ENCODE results near the gene GRIP1.
A peak's percentile ranks its signal among the peaks of the same experiment; 100 is the strongest.

GRIP1 gene

DNA sequence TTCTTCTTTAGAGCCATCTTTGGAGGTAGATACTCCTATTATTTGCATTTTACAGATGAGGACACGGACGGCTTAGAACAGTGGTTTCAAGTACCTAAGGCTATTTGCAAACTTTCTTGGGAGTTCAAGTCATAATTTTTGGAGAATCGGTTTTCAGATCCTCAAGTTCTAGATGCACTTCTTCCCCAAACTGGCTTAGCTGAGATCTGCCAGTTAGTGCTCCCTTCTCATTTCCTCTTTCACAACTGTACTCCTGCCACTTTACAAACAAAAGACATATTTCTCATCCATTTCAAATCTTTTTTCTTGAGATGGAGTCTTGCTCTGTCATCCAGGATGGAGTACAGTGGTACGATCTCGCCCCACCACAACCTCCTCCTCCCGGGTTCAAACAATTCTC is 299.3 kb downstream of the GRIP1 start:
- no peak for DNase-seq

DNA sequence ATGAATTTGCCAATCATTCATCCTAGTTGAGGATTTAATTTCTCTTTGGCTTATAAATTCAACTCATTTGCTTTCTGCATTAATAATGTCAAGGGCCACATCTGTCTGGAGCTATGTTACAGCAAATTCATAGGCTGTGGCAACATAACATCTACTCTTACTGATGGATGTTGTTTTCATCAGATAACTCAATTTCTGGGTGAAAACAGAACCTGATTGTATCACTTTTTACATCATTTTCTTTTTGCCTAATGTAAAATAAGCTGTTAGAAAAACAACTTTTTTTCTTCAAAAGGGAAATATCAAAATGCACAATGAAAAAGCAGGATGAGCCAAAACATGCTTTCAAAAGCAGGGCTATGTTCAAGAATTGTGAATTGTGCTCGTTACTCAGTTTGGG is 303.3 kb downstream of the GRIP1 start:
- DNase-seq = no peak

DNA sequence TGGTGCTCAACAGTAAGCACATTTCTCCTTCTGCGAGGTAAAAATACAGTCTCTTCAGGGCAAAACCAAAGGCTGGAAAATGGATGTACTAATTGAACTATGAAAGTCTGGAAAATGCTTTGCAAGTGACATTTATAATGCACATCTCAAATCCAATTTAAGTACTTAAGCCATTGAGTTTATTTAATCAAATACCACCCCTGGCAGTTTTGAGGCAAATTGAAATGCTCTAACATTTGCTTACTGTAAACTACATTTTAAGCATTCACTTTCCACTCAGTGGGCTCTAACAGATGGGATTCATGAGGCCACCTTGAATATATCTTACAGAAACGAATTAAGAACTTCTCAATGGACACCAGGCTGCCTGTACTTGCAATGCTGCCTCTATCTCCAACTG is 306.9 kb downstream of the GRIP1 start:
- DNase-seq = no peak

DNA sequence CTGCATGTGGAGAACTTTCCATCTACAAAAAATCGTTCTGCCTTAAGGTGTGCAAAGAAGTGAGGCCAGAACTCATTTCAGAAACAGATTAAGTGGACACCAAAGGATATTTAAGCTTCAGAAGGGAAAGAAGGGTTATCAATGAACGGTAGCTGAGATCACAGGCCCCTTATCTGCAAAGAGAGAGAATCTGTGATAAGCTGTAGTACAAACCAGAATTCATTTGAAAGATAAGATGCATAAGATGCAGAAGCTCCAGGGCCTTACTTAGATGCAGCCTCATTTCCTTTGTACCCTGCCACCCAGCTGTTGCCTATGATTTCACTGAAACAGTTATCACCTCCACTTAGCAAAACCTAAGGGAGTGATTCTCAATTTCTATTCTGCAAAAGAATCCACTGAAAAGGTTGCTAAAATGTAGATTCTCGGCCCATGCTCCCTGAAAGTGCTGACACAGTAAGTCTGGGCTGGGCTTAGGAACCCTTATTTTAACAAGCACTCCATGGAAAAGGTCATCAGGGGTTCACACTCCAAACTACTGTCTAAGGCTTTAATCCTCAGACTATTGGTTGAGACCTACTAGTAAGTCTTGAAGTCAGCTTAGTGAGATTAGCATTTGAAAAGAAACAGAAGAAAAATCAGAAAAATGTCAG is 311.7 kb downstream of the GRIP1 start:
- no peak for DNase-seq

DNA sequence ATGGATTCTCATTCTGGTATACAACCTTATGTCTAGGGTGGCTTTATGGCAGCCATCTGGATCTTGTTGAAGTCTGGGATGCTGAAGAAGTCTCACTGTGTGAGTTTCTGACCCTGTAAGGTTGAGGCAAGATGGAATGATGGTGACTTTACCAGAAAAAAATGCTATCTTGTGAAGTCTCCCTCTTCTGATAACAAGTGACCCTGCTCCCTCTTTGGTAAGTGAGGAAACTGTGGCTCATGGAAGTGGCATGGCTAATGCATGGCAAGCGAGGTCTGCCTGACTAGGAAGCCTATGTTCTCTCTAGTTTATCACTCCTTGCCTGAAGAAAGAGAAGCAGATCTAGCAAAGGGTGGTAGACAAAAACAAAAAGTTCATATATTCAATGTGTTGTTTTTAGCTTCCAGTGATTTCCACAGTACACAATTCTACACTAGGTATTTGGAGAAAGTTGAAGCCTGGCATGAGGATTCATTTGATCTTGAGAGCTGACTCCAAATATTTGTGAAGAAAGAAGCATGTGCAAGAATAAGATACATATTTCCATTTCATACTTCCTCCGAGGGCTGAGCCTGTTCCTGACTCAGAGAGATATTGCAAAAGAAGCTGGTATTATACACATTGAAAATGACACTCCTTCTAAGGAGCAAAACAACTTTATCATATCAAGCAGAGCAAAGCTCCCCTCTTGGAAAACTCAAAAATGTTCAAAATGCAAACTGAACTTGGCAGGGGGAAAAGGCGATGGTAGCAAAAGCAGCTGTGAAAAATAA is 313.0 kb downstream of the GRIP1 start:
- DNase-seq = no peak

DNA sequence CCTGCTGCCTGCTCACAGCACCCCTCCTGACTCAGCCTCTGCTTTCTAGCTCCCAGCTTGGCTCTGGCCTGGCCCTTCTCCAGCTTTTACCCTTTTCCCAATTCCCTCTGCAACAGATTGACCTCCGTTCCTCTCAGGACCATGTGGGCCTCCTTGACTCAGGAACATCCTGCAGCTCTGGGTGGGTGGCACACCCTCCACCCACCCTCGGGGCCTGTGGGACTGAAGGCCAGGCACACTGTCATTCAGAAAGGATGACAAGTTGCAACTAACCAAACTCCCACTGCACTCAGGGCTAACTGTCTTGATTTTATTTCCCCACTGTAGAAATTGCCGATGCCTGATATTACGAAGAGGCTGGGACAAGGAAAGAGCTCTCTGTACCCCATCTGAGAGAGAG is 317.2 kb downstream of the GRIP1 start:
- no peak for DNase-seq

DNA sequence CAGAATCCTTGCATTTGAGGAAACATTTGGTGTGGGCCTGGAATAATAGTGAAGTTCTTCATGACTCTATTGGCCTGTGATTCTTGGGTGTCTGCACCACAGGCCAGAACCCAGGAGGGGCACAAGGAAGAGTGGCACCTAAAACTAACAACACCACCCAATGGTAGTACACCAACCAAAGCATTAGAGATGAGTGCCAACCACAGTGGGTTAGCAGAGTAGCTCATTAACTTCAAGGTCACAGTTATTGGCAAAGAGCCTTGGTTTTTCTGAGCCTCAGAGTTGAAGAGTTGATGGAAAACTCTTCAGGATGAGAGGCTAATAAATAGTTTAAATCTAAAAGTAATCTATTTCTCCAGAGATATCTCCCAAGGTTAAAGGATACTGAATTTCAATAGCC is 319.6 kb downstream of the GRIP1 start:
- no peak for DNase-seq

DNA sequence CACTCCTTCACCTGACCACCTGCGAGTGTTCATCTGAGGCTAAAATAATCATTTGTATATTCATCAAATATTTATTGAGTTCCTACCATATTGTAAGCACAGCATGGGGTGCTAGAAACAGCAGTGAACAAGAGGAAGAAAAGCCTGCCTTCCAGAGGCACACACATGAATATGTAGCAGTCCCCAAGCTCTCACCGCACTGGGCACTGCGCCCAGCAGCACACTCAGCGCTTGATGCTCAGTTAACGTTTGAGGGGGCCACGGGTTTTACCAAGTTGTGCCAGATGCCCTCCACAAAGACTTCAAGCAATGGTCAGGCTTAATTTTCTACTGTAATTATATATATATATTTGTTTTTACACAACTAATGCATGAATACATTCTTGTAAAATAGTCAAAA is 324.6 kb downstream of the GRIP1 start:
- no peak for DNase-seq

DNA sequence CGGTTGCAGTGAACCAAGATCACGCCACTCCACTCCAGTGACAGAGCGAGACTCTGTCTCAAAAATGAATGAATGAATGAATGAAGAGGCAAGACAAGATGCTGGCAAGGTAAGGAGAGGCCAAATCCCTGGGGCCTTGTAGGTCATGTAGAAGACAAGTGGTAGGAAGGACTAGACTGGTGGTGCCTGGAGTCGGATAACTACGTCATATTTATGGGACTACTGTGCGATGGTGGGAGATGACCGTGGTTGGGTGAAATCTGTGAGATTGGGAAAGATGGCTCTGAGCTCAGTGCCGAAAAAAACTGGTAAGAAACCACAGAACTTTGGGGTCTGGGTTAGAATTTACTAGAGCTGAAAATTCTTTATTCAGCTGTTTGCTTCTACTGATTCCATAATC is 326.0 kb downstream of the GRIP1 start:
- DNase-seq = no peak

DNA sequence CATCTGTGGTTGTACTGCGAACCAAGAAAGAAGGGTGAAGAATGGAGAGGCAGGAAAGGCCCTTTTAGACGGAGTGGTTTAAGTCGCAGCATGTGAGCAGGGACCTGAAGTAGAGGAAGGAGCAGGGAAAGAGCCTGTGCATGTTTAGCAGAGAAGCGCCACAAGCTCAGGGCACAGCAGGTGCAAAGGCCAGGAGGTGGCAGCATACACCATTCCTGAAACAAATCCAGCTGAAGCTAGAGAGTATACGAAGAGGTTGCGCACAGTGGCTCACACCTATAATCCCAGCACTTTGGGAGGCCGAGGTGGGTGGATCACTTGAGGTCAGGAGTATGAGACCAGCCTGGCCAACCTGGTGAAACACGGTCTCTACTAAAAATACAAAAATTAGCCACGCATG is 326.7 kb downstream of the GRIP1 start:
- peak in 1 of 2 donors; percentile 11 for DNase-seq

DNA sequence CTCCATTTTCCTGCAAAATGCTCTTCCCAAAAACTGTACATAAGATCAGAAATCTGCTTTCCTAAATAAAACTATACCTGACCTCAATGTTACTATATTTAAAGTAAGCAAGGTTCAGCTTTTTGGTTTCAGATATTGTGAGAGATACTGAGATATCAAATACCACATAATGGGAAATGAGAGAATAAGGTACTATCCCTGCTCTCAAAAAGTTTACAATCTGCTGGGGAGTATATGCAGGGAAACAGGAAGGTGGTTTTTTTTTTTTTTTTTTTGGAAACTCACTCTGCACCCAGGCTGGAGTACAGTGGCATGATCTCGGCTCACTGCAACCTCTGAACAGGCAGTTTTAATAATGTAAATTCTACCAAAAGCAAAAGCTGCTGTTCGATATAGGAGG is 327.6 kb downstream of the GRIP1 start:
- DNase-seq = no peak

DNA sequence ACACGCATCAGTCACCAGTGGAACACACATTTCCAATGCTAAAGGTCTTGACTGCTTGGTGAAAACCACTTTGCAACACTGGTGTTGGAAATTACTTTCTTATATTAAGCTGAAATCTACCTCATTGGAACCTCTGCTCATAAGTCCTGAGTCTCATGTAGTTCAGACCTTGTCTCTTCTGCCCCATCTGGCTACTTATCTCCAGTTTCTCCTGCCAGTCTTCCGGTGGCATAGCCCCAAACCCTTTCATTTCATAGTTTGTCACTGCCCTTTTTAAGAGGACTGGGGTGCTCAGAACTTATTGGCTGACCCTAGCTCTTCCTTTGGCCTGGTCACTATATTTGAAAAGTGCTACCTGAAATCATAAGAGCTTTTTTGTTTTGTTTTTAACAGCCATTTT is 332.9 kb downstream of the GRIP1 start:
- DNase-seq = no peak

DNA sequence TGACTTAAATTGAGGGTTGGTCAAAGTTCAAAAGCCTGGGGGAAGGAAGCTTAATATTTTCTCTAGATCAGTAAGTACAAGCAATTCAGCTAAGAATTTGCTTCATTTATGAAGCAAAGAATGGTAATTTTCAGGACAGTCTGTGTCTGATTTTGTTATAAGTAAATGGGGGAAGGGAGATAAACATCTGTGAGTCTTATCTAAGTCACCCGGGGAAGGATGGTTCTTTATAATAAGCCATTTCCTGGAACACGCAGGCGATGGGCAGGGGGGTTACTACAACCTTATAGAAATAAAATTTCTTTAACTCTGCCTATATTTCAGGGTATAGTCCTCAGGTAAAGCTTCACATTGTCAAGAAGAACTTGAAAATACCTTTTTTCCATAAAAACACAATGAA is 333.7 kb downstream of the GRIP1 start:
- peak in 1 of 2 donors; percentile 7 for DNase-seq

DNA sequence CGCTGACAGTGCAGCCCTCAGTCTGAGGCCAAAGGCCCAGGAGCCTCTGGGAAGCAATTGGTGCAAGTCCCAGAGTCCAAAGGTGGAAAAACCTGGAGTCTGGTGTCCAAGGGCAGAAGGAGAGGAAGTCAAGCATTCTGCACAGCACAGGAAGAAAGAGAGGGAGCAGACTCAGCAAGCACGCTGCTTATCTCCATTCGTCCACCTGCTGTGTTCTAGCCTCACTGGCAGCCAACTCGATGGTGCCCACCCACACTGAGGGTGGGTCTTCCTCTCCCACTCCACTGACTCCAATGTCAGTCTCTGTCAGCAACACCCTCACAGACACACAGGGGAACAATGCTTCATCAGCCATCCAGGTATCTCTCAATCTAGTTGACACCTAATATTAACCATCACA is 337.8 kb downstream of the GRIP1 start:
- no peak for DNase-seq

DNA sequence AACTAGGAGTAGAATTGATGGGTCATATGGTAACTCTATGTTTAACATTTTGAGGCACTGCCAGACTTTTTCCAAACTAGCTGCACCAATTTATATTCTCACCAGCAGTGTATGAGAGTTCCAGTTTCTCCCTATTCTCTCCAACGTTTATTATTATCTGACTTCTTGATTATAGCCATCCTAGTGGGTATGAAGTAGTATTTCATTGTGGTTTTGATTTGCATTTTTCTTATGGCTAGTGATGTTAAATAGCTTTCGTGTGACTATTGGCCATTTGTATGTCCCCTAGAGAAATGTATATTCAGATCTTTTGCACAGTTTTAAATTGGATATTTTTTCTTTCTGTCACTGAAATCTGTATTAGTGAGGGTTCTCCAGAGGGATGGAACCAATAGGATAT is 338.7 kb downstream of the GRIP1 start:
- DNase-seq = no peak

DNA sequence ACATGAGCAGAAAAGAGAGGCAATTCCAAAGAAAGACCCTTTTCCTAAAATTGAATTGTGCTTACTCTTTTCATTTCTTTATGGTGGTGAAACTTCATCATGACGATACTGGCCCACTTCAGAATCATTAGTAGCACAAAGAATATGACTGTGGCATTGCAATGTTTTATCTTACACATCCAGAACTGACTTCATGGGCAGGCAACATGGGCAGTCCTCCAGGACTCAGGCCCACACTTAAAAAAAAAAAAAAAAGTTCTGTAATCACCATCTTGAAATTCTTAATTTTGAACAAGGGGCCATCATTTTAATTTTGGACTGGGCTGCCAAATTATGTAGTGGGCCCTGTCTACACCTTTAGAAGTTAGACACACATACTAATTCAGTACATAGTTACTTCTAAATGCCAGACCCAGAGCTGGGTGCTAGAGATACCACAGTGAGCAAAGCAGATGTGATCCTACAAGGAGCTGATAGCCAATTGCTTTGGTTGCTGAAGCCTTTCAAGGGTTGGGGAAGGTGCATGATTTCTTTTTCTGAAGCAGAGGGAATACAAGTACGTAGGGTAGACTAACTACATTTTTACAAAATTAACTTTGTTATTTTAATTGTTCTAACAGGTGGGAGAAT is 341.4 kb downstream of the GRIP1 start:
- no peak for DNase-seq

DNA sequence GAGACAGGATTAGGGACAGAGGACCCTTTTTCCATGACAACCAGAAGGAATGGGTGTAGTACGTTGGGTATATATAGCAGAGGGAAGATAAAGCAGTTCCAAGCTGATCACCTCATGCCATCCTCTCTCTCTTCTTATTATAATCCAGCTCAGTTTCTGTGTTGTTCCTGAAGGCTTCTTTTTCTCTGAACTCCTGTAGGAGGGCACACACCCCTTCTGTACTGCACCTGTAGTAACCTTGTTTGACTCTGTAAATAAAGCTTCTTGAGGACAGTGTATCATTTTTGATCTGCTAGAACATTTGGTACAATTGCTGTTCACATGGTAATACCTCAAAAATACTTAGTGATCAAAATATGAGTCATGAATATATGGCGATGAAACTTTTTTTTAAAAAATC is 343.1 kb downstream of the GRIP1 start:
- no peak for DNase-seq

DNA sequence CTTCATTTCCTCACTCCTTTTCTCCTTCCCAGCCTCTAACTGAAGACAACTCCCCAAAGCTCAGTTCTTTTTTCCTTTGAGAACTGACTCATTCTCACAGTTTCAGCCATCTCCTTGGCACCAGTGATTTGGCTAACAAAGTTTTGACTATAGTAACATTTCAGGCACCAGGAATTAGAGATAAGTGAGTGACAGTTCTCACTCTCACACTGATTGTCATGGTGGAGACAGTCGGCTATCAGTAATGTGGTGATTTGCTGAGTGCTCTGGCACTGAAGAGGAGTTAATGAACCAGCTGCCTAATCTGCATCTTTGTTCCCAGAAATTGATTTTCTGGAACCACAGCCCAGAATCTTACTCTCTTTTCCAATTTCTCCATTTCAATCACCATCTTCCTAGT is 347.1 kb downstream of the GRIP1 start:
- DNase-seq = no peak

DNA sequence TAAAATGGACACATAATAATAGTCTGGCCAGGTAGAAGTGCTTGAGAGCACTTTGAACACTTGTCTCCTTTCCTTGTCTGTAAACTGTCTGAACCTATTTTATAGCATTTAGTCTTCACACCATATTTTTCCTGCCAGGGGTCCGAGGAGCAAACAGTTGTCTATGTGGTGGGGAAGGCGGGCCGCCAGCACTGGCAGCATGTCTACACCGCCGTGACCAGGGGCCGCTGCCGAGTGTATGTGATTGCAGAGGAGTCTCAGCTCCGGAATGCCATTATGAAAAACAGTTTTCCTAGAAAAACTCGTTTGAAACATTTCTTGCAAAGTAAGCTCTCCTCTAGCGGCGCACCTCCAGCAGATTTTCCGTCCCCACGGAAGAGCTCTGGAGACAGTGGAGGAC is 347.9 kb downstream of the GRIP1 start:
- no peak for DNase-seq

DNA sequence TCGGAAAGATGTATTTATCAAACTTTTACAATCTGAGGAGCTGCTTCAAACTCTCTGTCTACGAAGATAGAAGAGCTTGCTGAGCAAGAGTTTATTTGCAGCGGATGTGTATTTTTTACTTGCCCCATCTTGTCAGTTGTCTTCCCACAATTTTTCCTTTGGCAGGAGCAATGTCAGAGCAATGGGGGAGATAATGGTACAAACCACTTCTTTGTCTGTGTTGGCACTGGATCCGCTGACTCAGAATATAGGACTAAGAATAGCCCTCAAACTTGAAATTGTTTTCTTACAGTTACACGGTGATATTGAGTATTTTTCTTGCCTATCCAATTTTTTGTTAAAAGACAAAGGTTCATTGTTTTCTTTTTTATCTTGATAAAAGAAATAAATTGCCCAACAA is 348.9 kb downstream of the GRIP1 start:
- DNase-seq = no peak

DNA sequence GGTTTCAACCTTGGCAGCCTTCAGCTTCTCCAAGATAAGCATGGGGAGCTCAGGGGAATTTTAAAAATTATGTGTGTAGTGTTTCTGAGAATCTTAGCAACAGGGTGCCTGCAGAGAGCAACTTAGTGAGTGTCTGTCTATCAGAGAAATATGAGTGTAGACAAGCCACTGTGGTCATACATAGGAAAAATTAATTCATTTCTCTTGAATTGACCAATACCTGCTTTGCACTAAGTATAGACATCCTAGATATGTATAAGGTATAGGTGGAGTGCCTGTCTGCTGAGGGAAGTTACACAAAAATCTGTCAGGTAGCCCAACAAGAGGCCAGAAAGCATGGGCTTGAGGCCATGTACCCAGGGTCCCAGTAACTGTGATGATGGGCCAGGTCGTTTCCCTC is 355.9 kb downstream of the GRIP1 start:
- no peak for DNase-seq

DNA sequence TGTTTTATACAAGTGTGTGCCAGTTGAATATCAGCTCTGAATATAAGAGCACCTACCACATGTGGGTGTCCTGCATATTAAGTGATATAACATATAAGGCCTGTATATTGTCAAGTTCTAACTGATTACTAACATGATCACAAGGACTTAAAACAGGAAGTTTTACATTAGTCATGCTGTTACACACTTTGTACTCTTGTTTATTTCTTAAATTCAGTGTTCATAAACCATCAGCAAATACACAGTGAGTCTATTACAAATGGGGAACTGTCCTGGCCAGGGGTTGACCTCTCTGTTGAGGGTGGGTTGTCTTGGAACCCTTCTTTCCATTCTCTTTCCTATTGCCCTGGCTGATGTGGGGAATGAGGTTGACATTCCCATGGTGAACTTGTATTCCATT is 357.4 kb downstream of the GRIP1 start:
- DNase-seq = no peak

DNA sequence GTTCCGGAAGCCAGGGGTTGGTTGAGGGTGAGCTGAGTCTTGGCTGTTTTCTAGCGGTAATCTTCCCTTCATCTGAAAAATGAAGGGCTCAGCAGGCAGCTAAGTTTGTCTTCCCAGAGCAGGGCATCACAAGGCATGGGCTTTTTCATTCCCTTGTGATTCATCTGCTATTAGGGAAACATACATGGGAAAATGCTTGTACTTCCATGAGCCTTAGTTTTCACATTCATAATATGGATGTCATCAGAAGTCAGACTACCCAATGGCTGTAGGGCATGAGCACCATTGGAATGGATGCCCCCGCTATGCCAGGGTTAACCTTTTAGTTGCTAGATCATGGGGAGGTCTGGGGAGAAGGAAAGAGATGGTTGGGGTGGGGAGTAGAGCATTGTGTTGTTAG is 357.9 kb downstream of the GRIP1 start:
- no peak for DNase-seq

DNA sequence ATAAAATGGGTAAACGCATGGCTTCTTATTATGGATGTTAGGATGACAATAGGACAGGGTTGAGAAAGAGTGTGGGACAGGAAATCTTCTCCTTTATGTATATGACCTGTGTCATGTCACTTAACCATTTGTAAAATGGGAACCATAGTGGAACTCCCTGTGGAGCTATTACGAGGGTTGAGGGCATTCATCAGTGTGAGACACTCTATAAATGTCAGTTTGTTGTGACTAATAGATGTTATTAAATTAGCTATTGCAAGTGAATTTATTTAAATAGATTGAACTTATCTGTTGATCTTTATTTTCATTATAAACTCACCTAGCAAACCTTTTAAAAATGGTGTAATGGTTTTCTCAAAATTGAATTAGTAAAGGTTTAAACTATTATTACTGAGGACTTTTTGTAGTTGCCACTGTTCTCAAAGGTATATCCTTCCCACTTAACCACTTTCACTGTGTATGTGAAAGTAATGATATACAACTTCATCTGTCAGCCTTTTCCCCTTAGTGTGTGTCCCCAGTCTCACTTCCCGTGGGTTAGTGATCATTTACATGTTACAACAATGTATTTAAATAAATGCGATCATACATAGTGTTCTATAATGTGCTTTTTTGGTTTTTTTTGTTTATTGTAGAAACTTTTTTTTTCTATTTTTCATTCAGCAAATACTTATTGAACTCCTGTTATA is 359.5 kb downstream of the GRIP1 start:
- DNase-seq = no peak
